OCI-LY1 (cell line): ENCODE results near the gene TMEM235.

Experiments used
- H2AFZ ChIP-seq: fragments of 200-600 bp; sonication (generic), shearing (Covaris generic); 2 replicates; pipeline ENCODE4 v1.6.0; 2014; ENCODE audit warnings: antibody characterized with exemption, mild to moderate bottlenecking, low read length
- H3F3A ChIP-seq: fragments of 200-600 bp; sonication (generic), shearing (Covaris generic); 2 replicates; pipeline ENCODE4 v1.6.0; 2014; ENCODE audit warnings: mild to moderate bottlenecking, antibody characterized with exemption, low read length, moderate library complexity; ENCODE audit not compliant: insufficient read depth
- H3K27ac ChIP-seq: fragments of 200-600 bp; sonication (generic); 2 replicates; pipeline ENCODE4 v1.5.1; 2014; ENCODE audit warnings: low read length, mixed run types, mild to moderate bottlenecking, low read depth; ENCODE audit not compliant: poor library complexity, severe bottlenecking
- H3K27me3 ChIP-seq: fragments of 200-600 bp; sonication (generic); 2 replicates; pipeline ENCODE4 v1.6.0; 2014; ENCODE audit warnings: antibody characterized with exemption, mild to moderate bottlenecking, low read length, moderate library complexity; ENCODE audit not compliant: insufficient read depth
- H3K36me3 ChIP-seq: fragments of 200-600 bp; sonication (generic); 2 replicates; pipeline ENCODE4 v1.6.1; 2014; ENCODE audit warnings: mild to moderate bottlenecking, antibody characterized with exemption, low read length, moderate library complexity, mixed read lengths; ENCODE audit not compliant: insufficient read depth
- H3K4me1 ChIP-seq: fragments of 200-600 bp; sonication (generic); 2 replicates; pipeline ENCODE4 v1.5.1; 2014; ENCODE audit warnings: mild to moderate bottlenecking, low read length, moderate library complexity; ENCODE audit not compliant: insufficient read depth, severe bottlenecking
- H3K4me2 ChIP-seq: fragments of 200-600 bp; sonication (generic), shearing (Covaris generic); 2 replicates; pipeline ENCODE4 v1.6.1; 2014; ENCODE audit warnings: low read length
- H3K4me3 ChIP-seq: fragments of 200-600 bp; sonication (generic); 2 replicates; pipeline ENCODE4 v1.5.1; 2014; ENCODE audit warnings: low read length, low read depth, mild to moderate bottlenecking, mixed read lengths; ENCODE audit not compliant: poor library complexity, severe bottlenecking
- H3K79me2 ChIP-seq: fragments of 200-600 bp; shearing (Covaris generic); 2 replicates; pipeline ENCODE4 v1.6.1; 2016; ENCODE audit warnings: mixed run types, low read length, mixed read lengths; ENCODE audit not compliant: insufficient read depth
- H3K9ac ChIP-seq: fragments of 200-600 bp; sonication (generic), shearing (Covaris generic); 2 replicates; pipeline ENCODE4 v1.6.1; 2014; ENCODE audit warnings: mild to moderate bottlenecking, low read length, mixed read lengths
- H3K9me2 ChIP-seq: fragments of 200-600 bp; sonication (generic), shearing (Covaris generic); 2 replicates; pipeline ENCODE4 v1.6.1; 2014; ENCODE audit warnings: low read depth, mild to moderate bottlenecking, low read length, mixed read lengths
- H3K9me3 ChIP-seq: fragments of 200-600 bp; shearing (Covaris generic); 2 replicates; pipeline ENCODE4 v1.6.1; 2014; ENCODE audit warnings: low read length, mixed read lengths
- H4K20me1 ChIP-seq: fragments of 200-600 bp; sonication (generic), shearing (Covaris generic); 2 replicates; pipeline ENCODE4 v1.6.0; 2016; ENCODE audit warnings: mild to moderate bottlenecking, low read length; ENCODE audit not compliant: insufficient read depth
- EZH2 ChIP-seq: fragments of 200-600 bp; sonication (generic), shearing (Covaris generic); IDR thresholded peaks from 2 replicates; pipeline ENCODE4 v1.8.0; 2017; ENCODE audit warnings: borderline replicate concordance, mixed run types, mild to moderate bottlenecking, antibody characterized with exemption, low read length, moderate library complexity, mixed read lengths
- TF ChIP-seq, protein P1 (sequence below): fragments of 200-600 bp; sonication (generic), shearing (Covaris generic); IDR thresholded peaks from 2 replicates; pipeline ENCODE4 v1.5.1; 2017; ENCODE audit warnings: mild to moderate bottlenecking, antibody characterized with exemption, low read length, moderate library complexity, mixed read lengths

TMEM235 gene

DNA sequence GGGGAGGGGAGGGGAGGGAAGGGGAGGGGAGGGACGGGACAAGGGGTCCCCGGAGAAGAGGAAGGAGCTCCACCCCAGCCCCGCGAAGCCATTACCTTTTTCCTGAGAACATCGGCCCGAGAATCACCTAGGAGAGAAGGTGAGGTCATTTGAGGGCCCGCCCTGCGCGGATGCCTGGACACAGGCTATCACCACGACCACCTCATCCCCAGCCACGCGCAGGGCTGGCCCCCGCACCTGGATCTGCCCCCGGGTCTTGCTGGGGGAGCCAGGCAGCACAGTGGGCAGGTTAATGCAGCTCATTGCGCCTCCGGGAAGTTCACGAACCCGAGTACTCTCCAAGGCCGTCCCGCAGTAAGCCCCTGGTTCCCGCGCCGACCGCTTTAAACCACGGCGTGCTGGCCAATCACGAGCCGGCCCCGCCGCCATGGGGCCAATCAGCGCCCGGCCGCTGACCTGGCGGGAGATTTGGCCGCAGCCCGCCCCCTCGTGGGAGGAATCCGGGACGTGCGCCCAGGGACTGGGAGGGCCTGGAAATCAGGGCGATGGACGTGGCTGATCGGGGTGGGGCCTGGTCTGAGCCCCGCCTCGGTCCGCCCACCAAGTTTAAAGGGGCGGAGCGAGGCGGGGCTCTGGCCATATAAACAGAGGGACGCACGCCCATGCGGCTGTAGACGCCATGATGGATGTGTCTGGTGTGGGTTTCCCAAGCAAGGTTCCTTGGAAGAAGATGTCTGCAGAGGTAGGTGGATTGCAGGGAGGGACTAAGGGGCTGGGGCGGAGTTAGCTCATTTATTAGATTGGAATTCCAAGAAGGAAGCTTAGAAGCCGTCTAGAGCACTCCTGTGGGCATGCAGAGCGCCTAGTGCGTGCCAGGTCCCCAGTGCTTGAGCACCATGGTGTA is 44.5 kb upstream of the TMEM235 start, which contains the start of the genes AFMID and TK1:
Gene AFMID (plus strand): TSS at position 671 of the 904 bp plus-strand sequence. CDS start 9 bp downstream, at position 680.
Gene TK1 (minus strand): TSS at position 361 of the 904 bp plus-strand sequence. CDS start 58 bp downstream, at position 303.
- Histone ChIP-seq H3F3A (no peaks in the 10 kb centered on the region; the same call in 1 of the 2 replicates), H3K27me3 (no peaks in the 10 kb centered on the region), H3K9ac (peak within 1 kb of the TSS; percentile 91), H3K36me3 (peaks cover 59% of the 10 kb centered on the region), H3K4me3 (peak within 1 kb of the TSS; percentile 97), H4K20me1 (no peaks in the 10 kb centered on the region), H3K9me2 (no peaks in the 10 kb centered on the region), H3K27ac (peak within 1 kb of the TSS; percentile 68), H3K4me1 (peaks cover 61% of the 10 kb centered on the region), H2AFZ (no peak within 1 kb of the TSS), H3K9me3 (no peaks in the 10 kb centered on the region), H3K79me2 (peaks cover 15% of the 10 kb centered on the region), H3K4me2 (peak within 1 kb of the TSS; percentile 79)
- TF ChIP-seq, protein P1, sequence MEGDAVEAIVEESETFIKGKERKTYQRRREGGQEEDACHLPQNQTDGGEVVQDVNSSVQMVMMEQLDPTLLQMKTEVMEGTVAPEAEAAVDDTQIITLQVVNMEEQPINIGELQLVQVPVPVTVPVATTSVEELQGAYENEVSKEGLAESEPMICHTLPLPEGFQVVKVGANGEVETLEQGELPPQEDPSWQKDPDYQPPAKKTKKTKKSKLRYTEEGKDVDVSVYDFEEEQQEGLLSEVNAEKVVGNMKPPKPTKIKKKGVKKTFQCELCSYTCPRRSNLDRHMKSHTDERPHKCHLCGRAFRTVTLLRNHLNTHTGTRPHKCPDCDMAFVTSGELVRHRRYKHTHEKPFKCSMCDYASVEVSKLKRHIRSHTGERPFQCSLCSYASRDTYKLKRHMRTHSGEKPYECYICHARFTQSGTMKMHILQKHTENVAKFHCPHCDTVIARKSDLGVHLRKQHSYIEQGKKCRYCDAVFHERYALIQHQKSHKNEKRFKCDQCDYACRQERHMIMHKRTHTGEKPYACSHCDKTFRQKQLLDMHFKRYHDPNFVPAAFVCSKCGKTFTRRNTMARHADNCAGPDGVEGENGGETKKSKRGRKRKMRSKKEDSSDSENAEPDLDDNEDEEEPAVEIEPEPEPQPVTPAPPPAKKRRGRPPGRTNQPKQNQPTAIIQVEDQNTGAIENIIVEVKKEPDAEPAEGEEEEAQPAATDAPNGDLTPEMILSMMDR = peak; percentile 26; the same call in 1 of the 2 replicates
- TF ChIP-seq EZH2 = no peak

- H4K20me1 ChIP-seq = no peaks in the 10 kb centered on the region
- peaks cover 20% of the 10 kb centered on the region for H3K4me1 ChIP-seq
- H3K27ac ChIP-seq = no peak overlapping the region
- no peaks in the 10 kb centered on the region for H3F3A ChIP-seq
- no peaks in the 10 kb centered on the region for H3K9me2 ChIP-seq
- no peak overlapping the region for H3K9ac ChIP-seq
- H3K4me3 ChIP-seq = no peak overlapping the region
- no peaks in the 10 kb centered on the region for H3K27me3 ChIP-seq
- TF ChIP-seq, protein P1 = no peak
- no peak for TF ChIP-seq EZH2
- no peak overlapping the region for H2AFZ ChIP-seq
- H3K9me3 ChIP-seq = no peaks in the 10 kb centered on the region
- peaks cover 86% of the 10 kb centered on the region for H3K36me3 ChIP-seq
- H3K79me2 ChIP-seq = peaks cover 4% of the 10 kb centered on the region; the same call in 1 of the 2 replicates
- no peak overlapping the region for H3K4me2 ChIP-seq
Measured at GRCh38 chr17:78196716-78197115, 34.7 kb upstream of the TMEM235 start.

DNA sequence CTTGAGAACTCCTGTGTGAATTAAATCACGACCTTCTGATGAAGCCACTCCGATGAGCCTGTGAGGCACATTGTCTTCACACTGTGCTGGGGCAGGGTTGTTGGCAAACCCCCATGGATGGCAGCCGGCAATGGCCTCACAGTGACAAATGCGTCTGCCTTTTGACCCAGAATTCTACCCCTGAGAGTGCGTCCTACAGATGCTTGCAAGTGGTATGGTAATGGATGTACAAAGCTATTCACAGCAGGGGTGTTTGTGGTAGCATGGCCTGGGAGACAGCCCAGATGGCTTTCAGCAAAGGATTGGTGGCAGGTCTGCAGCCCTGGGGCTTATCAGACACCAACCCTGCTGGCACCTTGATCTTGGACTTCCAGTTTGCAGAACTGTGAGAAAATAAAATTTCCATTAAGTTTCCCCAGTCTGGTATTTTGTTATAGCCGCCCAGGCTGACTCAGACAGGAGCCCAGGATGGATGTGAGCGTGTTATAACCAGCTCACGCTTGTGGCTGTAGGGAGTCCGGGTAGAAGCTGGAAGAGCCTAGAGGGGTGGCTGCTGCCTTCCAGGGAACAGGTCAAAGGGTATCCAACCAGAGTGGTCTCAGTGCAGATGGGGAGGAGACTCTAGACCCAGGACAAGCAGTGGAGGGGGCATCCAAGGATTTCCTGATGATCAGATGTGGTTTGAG is 34.1 kb upstream of the TMEM235 start:
- Histone ChIP-seq H3K9me2 (no peaks in the 10 kb centered on the region), H2AFZ (no peak overlapping the region), H3K79me2 (peaks cover 4% of the 10 kb centered on the region; the same call in 1 of the 2 replicates), H3K27ac (no peak overlapping the region), H3K4me1 (peaks cover 14% of the 10 kb centered on the region), H3F3A (no peaks in the 10 kb centered on the region), H3K9ac (no peak overlapping the region), H3K27me3 (no peaks in the 10 kb centered on the region), H3K36me3 (peaks cover 84% of the 10 kb centered on the region), H3K9me3 (no peaks in the 10 kb centered on the region), H3K4me3 (no peak overlapping the region), H3K4me2 (no peak overlapping the region), H4K20me1 (no peaks in the 10 kb centered on the region)
- TF ChIP-seq, protein P1 = no peak
- TF ChIP-seq EZH2 = no peak
